ENCODE results near the gene STAG1. TPM values are rescaled to one million over a fixed set of nuclear protein-coding genes. Genes with fewer than 3 reads are reported as not detected.

The STAG1 gene
- total and polyA plus RNA-seq, 2 of the 13 experiments (the other 11 are each of a cell fraction or from before 2014, with no cell fraction given), result 6.2 to 25.9 TPM

- TF ChIP-seq MXD4 (CRISPR knock-in tag; IDR thresholded peaks at IDR 0.05) (peak; percentile 62; the same call in 1 of the 2 replicates), ZBTB1 (CRISPR knock-in tag; IDR thresholded peaks at IDR 0.05; ENCODE audit: borderline replicate concordance) (no peak), ZNF788 (CRISPR knock-in tag; IDR thresholded peaks at IDR 0.05; ENCODE audit: borderline replicate concordance) (peak; percentile 84; the same call in 1 of the 2 replicates), CREB1 (IDR thresholded peaks at IDR 0.05) (peak; percentile 74), CREB1 (CRISPR knock-in tag; IDR thresholded peaks at IDR 0.05) (no peak; the same call in 1 of the 2 replicates), FLYWCH1 (CRISPR knock-in tag; IDR thresholded peaks at IDR 0.05) (peak; percentile 75; the same call in 1 of the 2 replicates), KDM3A (CRISPR knock-in tag; IDR thresholded peaks at IDR 0.05; ENCODE audit: low read depth) (peak; percentile 61; the same call in 1 of the 2 replicates), ZNF816 (CRISPR knock-in tag; IDR thresholded peaks at IDR 0.05; ENCODE audit: borderline replicate concordance) (peak; percentile 86), ZNF761 (CRISPR knock-in tag; conservative IDR thresholded peaks at IDR 0.05) (peak; percentile 73), AGO1 (IDR thresholded peaks at IDR 0.05; ENCODE audit: low read depth, low read length, poor library complexity, severe bottlenecking) (peak; percentile 97), CBX2 (IDR thresholded peaks at IDR 0.05; ENCODE audit: low read depth, low read length) (no peak), CBX2 (CRISPR knock-in tag; IDR thresholded peaks at IDR 0.05; ENCODE audit: low read depth) (no peak), ATF2 (CRISPR knock-in tag; IDR thresholded peaks at IDR 0.05) (peak; percentile 77), ASH2L (IDR thresholded peaks at IDR 0.05; ENCODE audit: insufficient read length, low read depth, low read length) (no peak), ZNF281 (CRISPR knock-in tag; IDR thresholded peaks at IDR 0.05; ENCODE audit: borderline replicate concordance) (peak; percentile 78; the same call in 1 of the 2 replicates), ZSCAN31 (CRISPR knock-in tag; IDR thresholded peaks at IDR 0.05; ENCODE audit: low read depth) (no peak), CTCF (CRISPR knock-in tag; IDR thresholded peaks at IDR 0.05) (0 out of 2 replicates have a peak, but pooled peaks have one; percentile 44), ZNF430 (CRISPR knock-in tag; IDR thresholded peaks at IDR 0.05) (peak; percentile 60), E2F1 (CRISPR knock-in tag; IDR thresholded peaks at IDR 0.05) (peak; percentile 99), HINFP (CRISPR knock-in tag; IDR thresholded peaks at IDR 0.05; ENCODE audit: low read depth) (no peak)
Observed at GRCh38 chr3:136752422-136753325, 496 bp upstream of the STAG1 start (continued).

Data from HepG2 (cell line).